ENCODE data around the gene SLC38A3.
"Not testable (repeated sequence)": the region's sequence is repeated elsewhere in the genome, so short reads cannot be mapped to it uniquely, and the experiment has no call there.

SLC38A3 gene

DNA sequence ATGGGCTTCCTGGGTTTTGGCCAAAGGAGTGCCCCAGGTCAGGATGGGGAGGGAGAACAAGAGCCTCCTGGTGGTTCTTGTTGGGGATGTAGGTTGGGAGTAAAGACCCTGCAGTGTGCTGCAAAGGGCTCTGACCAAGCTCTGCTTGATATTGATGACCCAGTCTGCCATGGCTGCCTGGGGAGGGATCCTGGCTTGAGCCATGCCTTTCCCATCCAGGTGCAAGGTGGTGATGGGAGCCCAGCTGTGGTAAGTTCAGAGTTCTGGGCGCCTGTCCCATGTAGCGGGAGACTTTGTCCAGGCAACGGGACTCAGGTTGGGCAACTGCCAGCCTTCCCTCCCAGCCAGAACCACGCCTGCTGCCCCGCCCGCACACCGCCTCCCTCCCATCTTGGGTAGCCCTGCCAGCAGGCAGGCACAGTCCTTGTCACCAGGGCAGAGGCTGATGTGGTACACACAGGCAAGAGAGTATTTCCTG, 33.5 kb downstream of the SLC38A3 start:
- Histone ChIP-seq H3K4me2 (peak overlapping the region; percentile 90 to 100 (median 97)), H3K9me3 (replicated peaks in 1 of 11) (no peaks in the 10 kb centered on the region), H3K27me3 (no peaks in the 10 kb centered on the region), H3K4me3 (peak overlapping the region; percentile 85 to 100 (median 94)), H4K20me1 (peaks cover 50 to 74% (median 64%) of the 10 kb centered on the region in 11 experiments), H3K27ac (peak overlapping the region; percentile 83 to 99 (median 94); a peak in 21 of 22 replicates), H3K36me3 (peaks cover 18 to 43% (median 34%) of the 10 kb centered on the region in 11 experiments; a peak in 20 of 22 replicates), H3K4me1 (peaks cover 67 to 76% (median 71%) of the 10 kb centered on the region in 10 experiments), H3K9ac (peak overlapping the region; percentile 92 to 99 (median 97))
- no peak for TF ChIP-seq Cebpa-rat (IDR thresholded peaks at IDR 0.05)

DNA sequence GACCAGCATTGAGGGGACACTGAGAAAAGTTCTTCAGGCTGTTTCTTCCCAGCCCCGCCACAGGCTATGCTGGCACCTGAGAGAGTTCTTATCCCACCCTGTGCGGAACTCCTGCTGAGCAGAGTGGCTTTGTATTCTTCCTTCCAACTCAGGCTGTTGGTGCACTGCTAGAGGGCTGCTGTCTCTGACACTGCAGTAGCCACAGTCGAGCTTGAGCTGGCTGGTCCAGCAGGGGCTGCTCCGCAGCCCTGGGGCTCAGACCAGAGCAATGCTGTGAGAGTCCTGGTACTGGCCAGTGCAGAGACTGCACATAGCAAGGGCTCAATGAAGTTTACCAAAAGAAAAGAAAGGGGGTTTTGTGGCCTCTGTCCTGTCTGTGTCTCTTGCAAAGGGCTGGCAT, 34.6 kb downstream of the SLC38A3 start:
- peaks cover 67 to 80% (median 75%) of the 10 kb centered on the region in 10 experiments for H3K4me1 ChIP-seq
- TF ChIP-seq Cebpa-rat (IDR thresholded peaks at IDR 0.05), result no peak
- H3K4me3 ChIP-seq, result peak overlapping the region in 7 of 10 experiments; percentile 11 to 100 (median 96); a peak in 10 of 20 replicates
- peaks cover 21 to 54% (median 43%) of the 10 kb centered on the region in 11 experiments; a peak in 20 of 22 replicates for H3K36me3 ChIP-seq
- H3K27ac ChIP-seq, result peak overlapping the region; percentile 83 to 99 (median 94); a peak in 21 of 22 replicates
- H3K9me3 ChIP-seq (replicated peaks in 1 of 11), result no peaks in the 10 kb centered on the region
- H3K27me3 ChIP-seq, result no peaks in the 10 kb centered on the region
- peaks cover 53 to 84% (median 67%) of the 10 kb centered on the region in 11 experiments for H4K20me1 ChIP-seq
- H3K4me2 ChIP-seq, result peak overlapping the region; percentile 90 to 100 (median 97)
- peak overlapping the region; percentile 92 to 99 (median 97); a peak in 21 of 22 replicates for H3K9ac ChIP-seq

DNA sequence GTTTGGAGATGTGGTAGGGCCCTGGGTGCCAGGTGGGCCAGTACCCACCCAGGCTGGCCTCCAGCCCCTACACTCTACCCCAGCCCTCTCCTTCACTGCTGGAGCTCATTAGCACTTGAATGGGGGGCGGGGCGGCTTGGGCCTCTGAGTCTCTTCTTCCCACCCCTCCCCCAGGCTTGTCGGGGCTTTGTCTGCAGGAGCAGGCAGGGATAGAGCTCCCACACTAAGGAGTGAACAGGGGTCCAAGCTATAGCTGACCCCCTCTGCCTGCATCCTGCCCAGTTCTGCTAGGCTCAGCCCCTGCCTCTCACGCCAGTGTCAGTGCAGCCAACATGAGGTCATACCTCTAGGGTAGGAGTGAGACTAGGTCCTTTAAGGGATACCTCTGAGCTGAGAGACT, 36.1 kb downstream of the SLC38A3 start:
- H4K20me1 ChIP-seq, result peaks cover 54 to 98% (median 76%) of the 10 kb centered on the region in 11 experiments
- H3K4me3 ChIP-seq, result peak overlapping the region in 7 of 10 experiments; percentile 33 to 100 (median 52); a peak in 11 of 20 replicates
- peaks cover 73 to 86% (median 81%) of the 10 kb centered on the region in 10 experiments for H3K4me1 ChIP-seq
- H3K9me3 ChIP-seq (replicated peaks in 1 of 11), result no peaks in the 10 kb centered on the region
- H3K27ac ChIP-seq, result peak overlapping the region; percentile 90 to 99 (median 94)
- peak overlapping the region; percentile 90 to 100 (median 97) for H3K4me2 ChIP-seq
- H3K36me3 ChIP-seq, result peaks cover 21 to 65% (median 44%) of the 10 kb centered on the region in 11 experiments; a peak in 20 of 22 replicates
- H3K9ac ChIP-seq, result peak overlapping the region; percentile 73 to 99 (median 97)
- H3K27me3 ChIP-seq, result no peaks in the 10 kb centered on the region
- TF ChIP-seq Cebpa-rat (IDR thresholded peaks at IDR 0.05), result no peak

DNA sequence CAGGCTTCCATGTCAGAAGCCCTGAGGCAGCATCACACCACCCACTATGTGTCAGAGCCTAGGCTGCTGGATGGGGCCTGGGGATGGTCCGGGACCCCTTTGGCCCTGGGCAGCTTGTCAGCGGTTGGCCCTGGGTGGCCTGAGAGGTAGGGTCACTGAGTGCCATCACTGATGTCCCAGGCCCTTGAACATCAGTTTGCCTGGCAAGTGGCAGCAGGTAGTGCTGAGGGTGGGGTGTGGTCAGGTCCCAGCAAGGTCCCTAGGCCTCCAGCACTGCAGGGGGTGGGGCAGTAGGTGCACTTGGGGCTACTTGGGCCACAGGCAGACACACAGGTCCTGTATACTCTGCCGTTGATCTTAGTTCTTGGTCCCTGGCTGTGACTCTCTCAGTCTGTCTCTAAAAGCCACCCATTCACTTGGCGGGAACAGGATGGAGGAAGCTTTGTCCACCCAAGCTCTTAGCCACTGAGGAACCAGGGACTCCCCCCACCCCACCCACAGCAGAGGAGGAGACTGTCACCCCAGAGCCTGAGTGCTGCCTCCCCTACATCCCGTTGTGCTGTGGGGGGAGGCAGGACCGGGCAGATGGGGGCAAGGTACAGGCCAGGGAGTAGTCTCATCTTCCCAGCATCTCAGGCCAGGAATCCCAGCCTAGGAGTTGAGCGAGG, 36.8 kb downstream of the SLC38A3 start:
- peaks cover 79 to 93% (median 88%) of the 10 kb centered on the region in 10 experiments for H3K4me1 ChIP-seq
- H3K4me3 ChIP-seq, result peak overlapping the region in 9 of 10 experiments; percentile 23 to 100 (median 48); a peak in 15 of 20 replicates
- H3K36me3 ChIP-seq, result peaks cover 21 to 68% (median 44%) of the 10 kb centered on the region in 11 experiments; a peak in 20 of 22 replicates
- H3K9me3 ChIP-seq (replicated peaks in 1 of 11), result no peaks in the 10 kb centered on the region
- TF ChIP-seq Cebpa-rat (IDR thresholded peaks at IDR 0.05), result no peak
- peak overlapping the region; percentile 73 to 99 (median 97) for H3K9ac ChIP-seq
- H3K27me3 ChIP-seq, result no peaks in the 10 kb centered on the region
- H3K27ac ChIP-seq, result peak overlapping the region; percentile 90 to 99 (median 94)
- peak overlapping the region; percentile 90 to 100 (median 97) for H3K4me2 ChIP-seq
- H4K20me1 ChIP-seq, result peaks cover 53 to 98% (median 75%) of the 10 kb centered on the region in 11 experiments

DNA sequence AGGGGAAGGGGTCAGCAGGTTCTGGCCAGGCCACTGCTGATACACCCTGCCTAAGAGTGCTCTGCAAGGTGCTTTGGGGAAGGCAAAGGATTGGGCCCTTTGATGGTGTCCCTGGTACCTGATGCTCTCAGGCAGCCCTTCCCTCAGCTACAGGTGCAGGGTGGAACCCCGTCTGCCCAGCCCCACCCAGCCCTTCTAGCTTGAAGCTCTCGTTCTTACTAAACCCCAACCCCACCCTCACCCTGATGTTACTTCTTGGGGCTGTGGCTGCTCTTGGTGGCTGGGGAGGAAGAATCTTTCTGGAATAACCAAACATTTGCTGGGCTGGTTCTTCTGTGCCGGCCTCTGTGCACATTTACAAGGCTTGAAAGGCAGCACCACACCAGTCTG, 37.3 kb downstream of the SLC38A3 start:
- H4K20me1 ChIP-seq, result peaks cover 54 to 98% (median 75%) of the 10 kb centered on the region in 11 experiments
- H3K36me3 ChIP-seq, result peaks cover 22 to 72% (median 48%) of the 10 kb centered on the region in 11 experiments; a peak in 21 of 22 replicates
- H3K9ac ChIP-seq, result peak overlapping the region; percentile 73 to 99 (median 97)
- H3K27me3 ChIP-seq, result no peaks in the 10 kb centered on the region
- no peaks in the 10 kb centered on the region for H3K9me3 ChIP-seq (replicated peaks in 1 of 11)
- TF ChIP-seq Cebpa-rat (IDR thresholded peaks at IDR 0.05), result no peak
- peak overlapping the region; percentile 90 to 99 (median 94) for H3K27ac ChIP-seq
- H3K4me1 ChIP-seq, result peaks cover 84 to 96% (median 93%) of the 10 kb centered on the region in 10 experiments
- H3K4me3 ChIP-seq, result peak overlapping the region in 9 of 10 experiments; percentile 23 to 100 (median 48); a peak in 13 of 20 replicates
- H3K4me2 ChIP-seq, result peak overlapping the region; percentile 90 to 100 (median 97)

DNA sequence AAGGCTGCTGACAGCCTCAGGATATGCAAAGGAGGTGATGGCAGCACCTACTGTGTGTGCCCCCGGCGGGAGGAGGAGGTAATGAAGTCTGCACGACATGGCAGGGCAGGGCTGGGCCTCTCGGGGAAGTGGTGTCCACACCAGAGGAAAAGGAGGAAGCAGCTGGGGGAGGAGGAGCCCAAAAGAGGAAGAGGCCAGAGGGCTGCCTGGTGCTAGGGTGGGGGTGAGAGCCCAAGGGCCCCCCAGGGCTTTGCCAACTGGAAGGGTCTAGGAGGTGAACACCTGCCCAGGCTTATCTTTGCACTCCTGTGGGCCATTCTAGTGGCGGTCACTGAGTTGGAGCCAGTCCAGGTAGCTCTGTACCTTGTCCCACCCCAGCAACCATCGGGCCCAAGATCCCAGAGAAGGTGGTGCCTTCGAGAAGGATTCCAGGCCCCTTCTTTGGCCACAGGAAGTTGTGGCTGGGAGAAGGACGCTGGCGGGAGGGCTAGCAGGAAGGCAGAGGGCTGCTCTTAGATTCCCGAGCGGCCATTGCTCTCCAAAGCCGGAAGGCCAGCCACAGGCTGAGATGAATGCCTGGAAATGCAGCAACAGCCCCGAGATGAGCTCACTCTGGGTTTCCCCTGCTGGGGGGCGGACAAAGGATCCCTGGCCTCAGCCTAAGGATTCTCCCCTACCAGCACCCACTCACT, 37.9 kb downstream of the SLC38A3 start:
- peaks cover 90 to 100% (median 99%) of the 10 kb centered on the region in 10 experiments for H3K4me1 ChIP-seq
- no peaks in the 10 kb centered on the region for H3K9me3 ChIP-seq (replicated peaks in 1 of 11)
- H4K20me1 ChIP-seq, result peaks cover 59 to 99% (median 76%) of the 10 kb centered on the region in 11 experiments
- no peaks in the 10 kb centered on the region for H3K27me3 ChIP-seq
- peak overlapping the region; percentile 73 to 99 (median 97) for H3K9ac ChIP-seq
- peaks cover 27 to 76% (median 53%) of the 10 kb centered on the region in 11 experiments; a peak in 21 of 22 replicates for H3K36me3 ChIP-seq
- peak in 3 of 11 experiments; percentile 12 to 30 (median 14); a peak in 2 of 22 replicates for TF ChIP-seq Cebpa-rat (IDR thresholded peaks at IDR 0.05)
- H3K4me3 ChIP-seq, result peak overlapping the region in 9 of 10 experiments; percentile 23 to 100 (median 48); a peak in 16 of 20 replicates
- peak overlapping the region; percentile 90 to 100 (median 97) for H3K4me2 ChIP-seq
- H3K27ac ChIP-seq, result peak overlapping the region; percentile 90 to 99 (median 94)

DNA sequence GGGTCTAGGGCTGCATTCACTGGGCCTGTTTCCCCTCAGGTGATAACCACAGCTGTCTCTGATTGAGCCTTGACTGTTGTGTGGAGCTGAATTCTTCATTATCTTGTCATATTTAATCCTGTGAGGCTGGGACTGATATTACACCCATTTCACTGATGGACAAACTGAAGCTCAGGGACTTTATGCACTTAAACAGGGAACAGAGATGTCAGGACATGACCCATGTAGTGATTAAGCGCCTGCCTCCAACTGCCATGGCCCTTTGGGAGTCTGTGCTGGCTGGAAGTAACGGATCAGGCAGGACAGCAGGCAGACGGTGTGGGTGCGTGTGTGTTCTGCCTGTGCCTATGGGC, 38.4 kb downstream of the SLC38A3 start:
- H3K27me3 ChIP-seq, result no peaks in the 10 kb centered on the region
- peaks cover 59 to 99% (median 76%) of the 10 kb centered on the region in 11 experiments for H4K20me1 ChIP-seq
- peak overlapping the region in 8 of 10 experiments; percentile 44 to 100 (median 50); a peak in 16 of 20 replicates for H3K4me3 ChIP-seq
- peaks cover 94 to 100% (median 100%) of the 10 kb centered on the region in 10 experiments for H3K4me1 ChIP-seq
- peak overlapping the region; percentile 73 to 99 (median 97) for H3K9ac ChIP-seq
- H3K4me2 ChIP-seq, result peak overlapping the region; percentile 90 to 100 (median 97)
- TF ChIP-seq Cebpa-rat (IDR thresholded peaks at IDR 0.05), result no peak
- H3K9me3 ChIP-seq (replicated peaks in 1 of 11), result no peaks in the 10 kb centered on the region
- peaks cover 31 to 77% (median 55%) of the 10 kb centered on the region in 11 experiments for H3K36me3 ChIP-seq
- H3K27ac ChIP-seq, result peak overlapping the region; percentile 90 to 99 (median 94)

DNA sequence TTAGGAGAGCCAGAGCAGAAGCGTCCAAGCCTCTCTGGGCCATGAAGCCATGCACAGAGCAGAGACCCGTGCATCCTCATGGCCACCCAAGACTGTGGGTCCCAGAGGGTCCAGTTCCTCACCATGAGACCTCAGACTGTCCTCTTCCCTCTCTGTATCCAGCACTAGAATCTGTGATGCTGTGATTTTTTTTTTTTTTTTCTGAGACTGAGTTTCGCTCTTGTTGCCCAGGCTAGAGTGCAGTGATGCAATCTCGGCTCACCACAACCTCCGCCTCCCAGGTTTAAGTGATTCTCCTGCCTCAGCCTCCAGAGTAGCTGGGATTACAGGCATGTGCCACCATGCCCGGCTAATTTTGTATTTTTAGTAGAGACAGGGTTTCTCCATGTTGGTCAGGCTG, 39.7 kb downstream of the SLC38A3 start:
- H3K9ac ChIP-seq, result peak overlapping the region; percentile 80 to 99 (median 97)
- peaks cover 59 to 99% (median 76%) of the 10 kb centered on the region in 11 experiments for H4K20me1 ChIP-seq
- not testable (repeated sequence) for H3K9me3 ChIP-seq (replicated peaks in 1 of 11); H3K27me3 ChIP-seq
- H3K4me1 ChIP-seq, result peaks cover 92 to 100% (median 99%) of the 10 kb centered on the region in 10 experiments
- peak overlapping the region in 7 of 10 experiments; percentile 14 to 100 (median 48); a peak in 9 of 20 replicates for H3K4me3 ChIP-seq
- peak in 8 of 11 experiments; percentile 14 to 74 (median 40); a peak in 7 of 22 replicates for TF ChIP-seq Cebpa-rat (IDR thresholded peaks at IDR 0.05)
- peaks cover 20 to 77% (median 55%) of the 10 kb centered on the region in 11 experiments for H3K36me3 ChIP-seq
- peak overlapping the region; percentile 90 to 99 (median 94) for H3K27ac ChIP-seq
- H3K4me2 ChIP-seq, result peak overlapping the region; percentile 91 to 100 (median 97)

Measured in BLaER1 treated with 17β-estradiol and CSF1 and Interleukin-3, amounts not matched to agents 10 nM and 100 nM (cell line).